IMR-90 (cell line): Measurements from ENCODE around the gene TTC27.

ENCODE experiments used
- CTCF ChIP-seq: conservative IDR thresholded peaks from 2 replicates; pipeline ENCODE4 v1.5.1; 2012; ENCODE audit warnings: mild to moderate bottlenecking, low read depth, low read length, improper control_type of control experiment
- MAFK ChIP-seq: IDR thresholded peaks from 2 replicates; pipeline ENCODE4 v1.6.1; 2012; ENCODE audit warnings: low read depth, low read length, improper control_type of control experiment
- MAZ ChIP-seq: IDR thresholded peaks from 2 replicates; pipeline ENCODE4 v1.6.1; 2012; ENCODE audit warnings: low read depth, mild to moderate bottlenecking, low read length, improper control_type of control experiment, moderate library complexity, borderline replicate concordance
- POLR2A ChIP-seq: IDR thresholded peaks from 2 replicates; pipeline ENCODE4 v1.6.1; 2012; ENCODE audit warnings: mild to moderate bottlenecking, low read depth, low read length

DNA sequence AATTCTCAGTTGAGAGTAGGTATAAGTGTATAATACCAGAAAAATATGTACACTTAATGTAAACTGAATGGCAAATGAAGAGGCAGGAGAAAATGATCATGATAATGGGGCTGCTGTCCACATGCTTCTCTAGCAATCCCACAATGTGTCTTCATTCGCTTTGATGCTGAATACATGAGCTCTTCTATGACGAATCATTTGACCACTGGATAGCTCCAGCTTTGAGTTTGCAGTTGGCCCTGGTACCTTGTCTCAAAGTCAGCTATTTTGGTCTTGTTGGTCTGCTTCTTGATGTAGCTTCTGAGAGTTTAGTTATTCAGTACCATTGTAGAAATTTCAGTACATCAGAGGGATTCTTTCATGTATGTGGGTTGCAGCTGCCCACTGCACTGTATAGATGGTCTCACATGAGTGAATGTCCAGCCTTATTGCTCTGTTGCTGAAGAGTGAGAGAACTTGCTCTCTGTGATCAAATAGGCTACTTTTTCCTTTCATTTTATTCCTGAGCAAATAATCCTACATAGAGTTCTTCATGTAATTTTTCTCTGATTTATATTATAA, 105.1 kb downstream of the TTC27 start:
- no peak for TF ChIP-seq CTCF
- TF ChIP-seq MAZ, result no peak
- TF ChIP-seq MAFK, result no peak
- TF ChIP-seq POLR2A, result no peak
